Raji (cell line): ENCODE measurements around the gene TBC1D20.

Experiments used
- POLR2A ChIP-seq: IDR thresholded peaks from 2 replicates; pipeline ENCODE4 v1.6.1; 2011; ENCODE audit warnings: low read depth, low read length, control low read depth; ENCODE audit not compliant: insufficient read depth

Gene TBC1D20

DNA sequence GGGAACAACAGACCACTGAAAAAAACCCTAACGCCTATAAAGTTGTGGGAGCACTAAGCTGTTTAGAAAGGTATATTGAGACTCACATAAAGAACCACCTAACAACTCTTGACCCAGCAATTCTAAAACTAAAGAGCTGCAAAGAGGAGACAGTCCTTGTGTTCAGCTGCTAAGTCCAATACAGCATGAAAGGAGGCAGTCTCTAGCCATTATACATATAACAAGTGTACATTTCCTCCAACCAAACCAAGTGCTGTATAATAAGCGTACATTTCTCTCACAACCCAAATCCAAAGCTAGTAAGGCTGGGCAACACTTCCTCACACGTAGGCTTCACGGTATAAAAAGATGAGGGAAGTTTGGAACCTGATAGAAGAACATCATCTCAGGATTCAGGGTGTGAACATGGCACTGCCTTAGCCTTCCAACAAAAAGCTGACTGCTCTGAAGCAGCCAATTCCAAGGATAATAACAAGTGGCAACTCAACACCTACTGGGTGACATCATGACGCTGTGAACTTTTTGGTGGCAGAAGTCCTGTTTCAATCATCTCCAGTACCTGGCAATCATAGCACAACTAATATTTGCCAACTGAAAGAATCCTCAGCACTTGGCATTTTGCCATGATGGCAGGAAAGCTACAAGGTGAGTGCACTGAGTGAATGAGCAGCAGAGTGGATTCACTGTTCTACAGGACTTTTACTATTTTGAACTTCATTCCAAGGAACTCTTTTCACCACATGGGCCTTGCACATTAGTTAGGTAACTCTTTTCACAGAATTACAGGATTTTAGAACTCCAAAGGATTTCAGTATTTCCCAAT, 16.6 kb downstream of the TBC1D20 start:
- TF ChIP-seq POLR2A = no peak

DNA sequence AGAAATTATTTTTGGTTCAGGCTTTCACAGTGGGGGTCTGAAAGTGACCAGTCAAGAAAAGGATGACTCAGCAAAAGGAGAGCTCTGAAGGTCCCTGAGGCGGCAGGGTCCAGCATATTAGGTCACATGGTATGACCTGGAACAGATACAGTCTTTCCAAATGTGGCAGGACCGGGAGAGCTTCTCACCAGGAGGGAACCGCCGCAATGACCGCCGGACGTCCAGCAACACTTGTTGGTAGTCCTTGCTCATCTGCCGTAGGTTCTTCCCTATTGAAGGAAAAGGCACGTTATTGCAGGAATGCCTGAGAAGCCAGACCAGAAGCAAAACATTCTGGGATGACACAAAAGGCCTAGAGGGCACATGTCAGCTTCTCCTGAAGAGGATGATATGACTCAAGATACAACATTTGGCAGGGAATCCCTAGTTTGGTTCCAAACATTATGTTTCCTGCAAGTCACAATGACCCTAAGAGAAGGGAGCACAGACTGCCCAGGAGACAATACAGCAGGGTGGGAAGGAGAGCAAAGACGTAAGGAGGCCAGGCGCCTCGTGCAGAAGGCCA, 17.4 kb downstream of the TBC1D20 start:
- no peak for TF ChIP-seq POLR2A

DNA sequence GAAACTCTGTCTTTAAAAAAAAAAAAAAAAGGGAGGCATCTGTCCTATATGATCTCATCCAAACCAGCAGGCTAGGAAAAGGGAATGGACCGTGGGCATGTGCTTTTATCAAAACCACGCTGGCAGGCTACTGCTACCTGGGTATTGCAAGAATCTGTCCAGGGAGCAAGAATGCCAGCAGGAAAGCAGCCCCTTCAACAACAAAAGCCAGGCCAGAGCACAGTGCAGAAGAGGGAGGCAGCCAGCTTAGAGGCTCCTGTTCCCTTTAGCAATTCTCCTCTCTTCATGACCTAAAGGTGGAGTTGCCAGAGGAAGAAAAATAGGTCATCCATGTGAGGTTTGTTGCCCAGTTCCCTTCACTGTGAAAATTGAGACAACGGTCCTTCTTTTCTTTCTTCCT, 18.2 kb downstream of the TBC1D20 start:
- no peak for TF ChIP-seq POLR2A

DNA sequence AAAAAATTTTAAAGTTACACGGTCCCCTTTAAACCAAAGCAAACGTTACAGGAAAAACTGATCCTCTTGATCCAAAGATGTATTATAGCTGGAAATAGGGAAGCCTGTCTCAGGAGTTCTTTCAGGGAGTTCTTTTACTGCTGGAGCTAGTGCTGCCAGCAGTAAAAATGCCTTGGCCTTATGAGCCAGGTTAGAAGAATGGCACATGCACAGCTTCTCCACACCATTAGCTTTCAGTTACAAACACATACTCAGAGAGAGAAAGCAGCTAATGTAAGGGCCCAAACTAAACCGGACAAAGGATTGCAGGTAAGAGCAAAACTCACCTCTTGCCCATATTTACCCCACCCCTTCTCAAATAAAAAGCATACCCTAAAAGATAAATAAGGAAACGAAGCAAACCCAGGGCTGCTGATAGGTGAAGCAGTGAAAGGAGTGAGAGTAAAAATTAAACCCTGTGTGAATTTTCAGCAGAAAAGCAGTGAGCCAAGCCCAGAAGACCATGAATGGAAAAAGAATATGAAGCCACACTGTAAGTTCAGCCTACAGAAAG, 19.0 kb downstream of the TBC1D20 start:
- no peak for TF ChIP-seq POLR2A

DNA sequence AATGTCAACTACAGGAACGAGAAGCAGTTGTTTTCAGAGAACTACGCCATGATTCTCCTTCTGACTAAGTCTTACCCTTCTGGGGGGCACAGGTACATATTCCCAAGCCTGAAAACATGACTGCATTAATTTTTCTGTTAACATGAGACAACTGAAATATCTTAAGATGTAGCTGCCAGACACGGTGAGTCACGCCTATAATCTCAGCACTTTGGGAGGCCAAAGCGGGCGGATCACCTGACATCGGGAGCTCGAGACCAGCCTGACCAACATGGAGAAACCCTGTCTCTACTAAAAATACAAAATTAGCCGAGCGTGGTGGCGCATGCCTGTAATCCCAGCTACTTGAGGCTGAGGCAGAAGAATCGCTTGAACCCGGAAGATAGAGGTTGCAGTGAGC, 21.7 kb downstream of the TBC1D20 start:
- TF ChIP-seq POLR2A = no peak

DNA sequence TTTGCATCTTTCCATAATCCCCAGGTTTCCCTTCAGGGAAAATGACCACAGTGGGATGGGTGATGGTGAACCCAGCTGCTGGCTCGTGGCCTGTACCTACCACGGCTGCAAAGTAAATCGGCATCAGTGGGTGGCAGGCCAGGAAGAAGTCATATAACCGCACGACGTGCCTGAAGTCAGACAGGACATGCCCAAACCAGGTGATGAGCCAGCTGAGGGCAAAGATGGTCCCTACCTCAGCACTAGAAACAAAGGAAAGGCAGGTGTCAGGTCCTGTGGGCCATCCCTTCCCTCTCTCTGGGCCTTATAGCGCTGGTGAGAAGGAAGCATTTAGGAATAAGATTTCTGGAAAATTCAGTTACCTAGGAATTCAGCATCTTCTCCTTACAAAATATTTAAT, 22.2 kb downstream of the TBC1D20 start:
- no peak for TF ChIP-seq POLR2A

DNA sequence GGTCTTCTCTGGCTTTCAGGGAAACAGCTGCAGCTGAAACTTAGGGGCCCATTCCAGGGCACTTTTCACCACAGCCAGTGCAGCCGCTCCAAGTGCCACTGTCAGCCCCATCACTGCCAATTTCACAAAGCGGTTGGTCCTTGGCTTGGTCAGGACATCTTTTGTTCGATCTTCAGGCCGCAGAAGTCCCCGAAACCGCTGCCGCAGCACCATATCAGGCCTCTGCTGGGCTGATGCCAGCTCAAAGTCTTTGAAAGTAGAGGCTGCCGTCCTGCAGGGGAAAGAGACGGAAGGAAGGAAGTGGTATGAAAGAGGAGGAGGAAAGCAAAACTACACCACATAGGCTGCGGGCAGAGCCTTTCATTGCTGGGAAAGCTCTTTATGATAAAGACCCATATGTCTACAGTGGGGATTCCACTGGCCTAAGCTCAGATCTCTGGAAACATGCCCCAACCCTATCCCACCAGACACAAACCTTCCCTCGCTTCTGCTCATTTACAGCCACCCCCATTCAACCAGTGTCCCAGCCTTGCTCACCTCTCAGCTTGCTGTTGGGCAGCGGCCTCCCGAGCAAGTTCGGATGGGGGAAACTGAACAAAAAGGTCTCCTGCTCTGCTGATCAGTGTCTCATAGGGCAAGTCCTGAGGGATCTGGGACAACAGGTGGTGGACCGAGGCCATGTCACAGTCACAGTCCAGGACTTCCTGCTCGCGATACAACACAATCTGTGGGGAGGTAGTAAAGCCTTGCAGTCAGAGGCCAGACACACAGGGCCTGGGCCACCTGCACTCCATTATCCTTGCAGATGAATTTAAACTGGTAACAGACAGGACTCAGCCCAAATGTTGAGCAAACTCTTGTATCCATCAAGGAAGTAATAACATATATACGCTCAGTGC, 23.5 kb downstream of the TBC1D20 start:
- TF ChIP-seq POLR2A = no peak

DNA sequence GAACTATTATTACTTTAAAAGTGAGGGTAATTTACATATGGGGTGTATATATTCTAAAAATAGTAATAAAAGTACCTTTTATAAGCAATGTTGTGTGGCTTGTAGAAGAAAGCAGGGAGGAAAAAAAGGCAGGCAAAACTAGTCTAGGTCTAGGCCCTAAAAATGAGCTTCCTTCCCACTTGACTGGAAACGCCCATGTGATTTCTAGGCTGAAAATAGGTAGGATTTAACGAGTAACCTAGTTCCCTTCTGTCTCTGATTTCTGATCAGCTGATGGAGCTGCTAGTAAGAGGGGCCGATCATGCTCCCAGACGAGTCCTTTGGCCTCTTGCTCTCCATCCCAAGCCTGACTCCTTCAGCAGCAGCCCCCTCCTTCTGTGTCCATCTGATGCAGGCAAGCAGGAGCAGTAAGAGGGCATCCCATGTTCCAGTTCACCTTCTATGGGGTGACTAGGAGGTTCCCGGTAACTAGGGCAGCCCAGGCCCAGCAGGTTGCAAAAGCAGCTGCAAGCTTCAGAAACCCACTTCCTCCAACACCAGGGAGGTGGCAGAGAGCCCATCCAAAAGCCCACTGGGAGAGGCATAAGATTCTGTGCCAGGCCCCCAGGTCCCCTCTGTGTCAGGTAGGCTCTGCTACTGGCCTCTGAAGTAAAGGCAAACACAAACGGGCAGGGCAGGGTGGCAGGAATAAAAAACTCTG, 24.4 kb downstream of the TBC1D20 start:
- TF ChIP-seq POLR2A = no peak

DNA sequence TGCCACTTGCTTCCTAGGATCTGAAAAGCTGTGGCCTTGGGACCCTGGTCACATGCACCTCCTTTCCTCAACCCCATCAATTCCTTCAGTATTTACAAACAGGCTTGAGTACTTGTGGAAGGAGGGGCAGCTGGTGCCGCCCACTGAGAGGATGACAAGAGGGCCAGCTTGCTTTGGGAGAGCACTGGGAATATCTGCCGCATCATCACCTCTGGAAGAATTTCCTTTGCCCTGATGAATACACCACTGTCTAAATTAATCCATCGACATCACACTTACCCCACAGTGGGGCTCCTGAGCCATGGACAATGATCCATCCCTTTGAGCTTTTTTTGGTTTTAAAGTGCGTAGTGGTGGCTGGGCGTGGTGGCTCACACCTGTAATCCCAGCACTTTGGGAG, 25.9 kb downstream of the TBC1D20 start:
- no peak for TF ChIP-seq POLR2A

DNA sequence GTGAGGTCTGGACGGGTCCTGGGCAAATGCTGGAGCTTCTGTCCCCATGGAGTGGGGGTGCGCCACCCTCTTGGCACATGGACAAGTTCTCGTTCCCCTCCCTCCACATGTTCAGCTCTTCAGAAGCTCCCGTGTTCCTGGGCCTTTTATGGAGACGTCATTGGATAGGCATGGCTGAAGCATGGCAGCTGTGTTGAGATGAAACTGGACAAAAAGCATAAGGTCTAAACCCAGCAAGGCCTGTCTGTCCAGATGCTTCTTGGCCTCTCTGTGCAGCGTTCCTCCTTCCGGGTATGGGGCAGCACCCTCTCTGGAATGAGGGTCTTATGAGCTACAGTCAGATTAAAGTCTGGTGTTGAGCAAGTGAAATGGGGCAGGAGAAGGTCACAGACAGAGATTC, 26.8 kb downstream of the TBC1D20 start:
- no peak for TF ChIP-seq POLR2A

DNA sequence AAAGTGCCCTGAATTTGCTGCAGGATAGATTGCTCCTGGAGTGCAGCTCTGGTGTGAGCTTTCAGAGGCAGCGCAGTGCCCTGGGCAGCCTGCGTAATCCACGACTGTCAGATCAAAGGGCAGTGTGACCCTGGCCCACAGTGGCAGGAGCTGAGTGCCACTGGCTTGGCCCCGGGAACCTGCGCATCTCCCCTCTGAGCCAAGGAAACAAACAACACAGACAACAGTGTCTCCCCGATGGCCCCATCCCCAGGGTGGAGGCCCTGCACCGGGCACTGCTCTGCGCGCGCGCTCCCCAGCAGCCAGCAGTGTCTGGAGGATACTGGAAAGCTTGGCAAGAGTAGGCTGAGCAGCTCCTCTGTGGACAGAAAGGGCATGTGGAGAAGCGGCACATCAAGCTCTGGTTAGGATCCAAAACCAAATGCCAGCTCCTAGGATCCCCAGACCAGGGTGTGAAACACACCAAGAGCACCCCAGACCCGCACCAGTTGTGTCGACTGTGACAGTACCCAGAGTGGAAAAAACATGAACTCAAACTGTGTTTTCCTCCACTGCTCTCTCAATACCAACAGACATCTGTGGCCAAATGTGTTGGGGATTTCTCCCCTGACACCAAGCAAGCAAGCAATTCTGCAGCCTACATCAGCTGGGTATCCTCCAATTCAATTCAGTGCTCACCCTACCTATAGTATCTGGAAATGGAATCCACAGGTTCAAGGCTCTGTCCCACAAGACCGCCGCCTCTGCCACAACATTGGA, 27.5 kb downstream of the TBC1D20 start:
- TF ChIP-seq POLR2A = no peak

DNA sequence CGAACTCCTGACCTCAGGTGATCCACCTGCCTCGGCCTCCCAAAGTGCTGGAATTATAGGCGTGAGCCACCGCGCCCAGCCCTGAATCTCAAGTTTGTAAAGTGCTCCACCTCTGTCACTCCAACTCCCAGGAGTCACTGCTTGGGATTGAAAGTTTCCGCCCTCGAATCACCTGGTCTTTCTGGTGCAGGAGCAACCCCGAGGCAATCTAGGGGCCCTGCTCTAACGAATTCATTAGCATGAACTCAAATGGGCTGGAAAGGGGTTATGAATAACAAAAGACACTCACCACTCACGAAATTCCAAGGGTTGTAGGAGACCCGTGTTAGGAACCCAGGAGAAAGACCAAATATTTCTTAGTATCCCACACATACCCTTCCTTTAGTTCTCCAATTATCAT, 28.1 kb downstream of the TBC1D20 start:
- TF ChIP-seq POLR2A = no peak

DNA sequence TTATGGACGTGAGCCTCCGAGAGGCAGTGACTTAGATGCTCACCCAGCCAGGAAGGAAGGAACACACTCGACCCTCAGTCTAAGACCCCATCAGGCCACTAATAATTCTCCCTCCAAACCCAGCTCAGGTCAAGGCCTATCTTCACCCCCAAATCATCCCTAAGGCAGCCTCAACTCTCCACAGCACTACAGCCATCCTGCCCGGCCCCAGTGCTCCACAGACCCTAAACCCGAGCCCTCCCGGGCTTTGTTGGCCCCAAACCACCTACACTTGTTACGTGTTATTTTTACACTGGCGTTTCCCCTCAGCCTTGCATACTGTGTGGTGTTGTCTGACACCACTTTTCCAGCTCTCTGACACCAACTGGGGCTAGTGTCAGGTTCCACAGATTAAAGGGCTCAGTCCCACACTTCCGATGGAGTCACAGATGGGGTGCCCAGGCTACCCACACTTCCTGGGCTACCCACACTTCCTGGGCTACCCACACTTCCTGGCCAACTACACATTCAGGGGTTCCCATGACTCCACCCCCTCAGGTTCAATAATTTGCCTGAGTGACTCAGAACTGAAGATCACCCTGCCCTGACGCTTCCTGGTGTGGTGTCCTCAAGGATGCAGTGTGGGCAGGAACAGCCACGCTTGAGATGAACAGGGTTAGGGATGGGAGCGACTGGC, 28.9 kb downstream of the TBC1D20 start:
- TF ChIP-seq POLR2A = no peak

DNA sequence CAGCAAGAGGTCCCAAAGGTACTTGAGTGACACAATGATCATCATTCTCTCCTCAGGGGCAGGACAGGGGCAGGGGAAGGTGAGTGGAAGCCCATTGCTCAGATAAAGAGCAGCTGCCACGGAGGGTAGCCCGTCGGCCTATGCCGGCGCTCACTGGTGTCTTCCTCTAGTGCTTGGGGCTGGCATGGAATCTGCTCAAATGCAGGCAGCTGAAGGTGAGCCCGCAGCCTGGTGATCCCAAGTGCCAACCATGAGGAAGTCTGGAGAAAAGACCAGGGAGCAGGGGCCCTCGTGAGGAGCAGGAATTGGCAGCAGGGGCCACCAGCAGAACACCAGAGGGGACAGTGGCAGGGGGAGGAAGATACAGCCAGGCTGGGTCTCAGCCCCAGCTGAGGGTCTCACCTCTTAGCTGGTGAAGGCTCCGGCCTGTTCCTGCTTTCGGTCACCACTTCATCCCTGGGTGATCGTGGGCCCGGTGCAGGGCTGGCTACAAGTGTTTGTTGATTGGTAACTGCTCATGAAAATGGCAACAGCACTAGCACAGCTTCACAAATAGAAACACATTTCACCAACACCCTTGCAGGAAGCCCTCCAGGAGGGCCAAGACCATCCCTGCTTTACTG, 29.5 kb downstream of the TBC1D20 start:
- no peak for TF ChIP-seq POLR2A

DNA sequence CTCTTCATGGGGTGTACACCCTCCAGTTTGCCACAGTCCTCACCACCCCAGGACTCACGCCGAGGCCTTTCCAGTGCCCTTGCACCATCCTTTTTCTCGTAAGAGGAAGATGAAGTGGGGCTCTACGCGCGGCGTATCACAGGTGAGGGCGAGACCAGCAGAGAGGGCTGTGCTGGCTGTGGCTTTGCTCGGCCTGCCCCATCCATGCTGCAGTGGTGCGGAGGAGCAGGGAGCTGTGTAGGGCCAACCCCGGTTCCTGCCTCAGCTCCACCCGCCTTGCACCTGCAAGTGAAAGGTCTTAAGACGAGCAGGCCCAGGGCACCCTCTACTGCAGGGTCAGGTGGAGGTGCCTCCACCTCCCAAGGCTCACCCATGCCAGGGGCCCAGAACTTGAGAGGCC, 30.1 kb downstream of the TBC1D20 start:
- TF ChIP-seq POLR2A = no peak
